Endothelial cell (in vitro differentiated cells): Measurements from ENCODE around the gene POU2F1. TPM values are rescaled to one million over a fixed set of nuclear protein-coding genes. Genes with fewer than 3 reads are reported as not detected.

Experiments
- DNase-seq: peaks from one replicate; pipeline ENCODE4 v3.0.0; 2021; ENCODE audit warnings: low spot score
- H3K27ac Mint-ChIP-seq: one replicate; pipeline ENCODE4 v1.8.0; 2021; ENCODE audit warnings: mixed read lengths, inconsistent platforms; ENCODE audit not compliant: unreplicated experiment
- H3K27me3 Mint-ChIP-seq: one replicate; pipeline ENCODE4 v1.8.0; 2021; ENCODE audit warnings: mild to moderate bottlenecking, moderate library complexity, mixed read lengths, inconsistent platforms; ENCODE audit not compliant: unreplicated experiment
- H3K36me3 Mint-ChIP-seq: one replicate; pipeline ENCODE4 v1.8.0; 2021; ENCODE audit warnings: mild to moderate bottlenecking, low read depth, mixed read lengths, inconsistent platforms; ENCODE audit not compliant: unreplicated experiment
- H3K4me1 Mint-ChIP-seq: one replicate; pipeline ENCODE4 v1.8.0; 2021; ENCODE audit warnings: mild to moderate bottlenecking, mixed read lengths, inconsistent platforms; ENCODE audit not compliant: unreplicated experiment
- H3K4me3 Mint-ChIP-seq: one replicate; pipeline ENCODE4 v1.8.0; 2021; ENCODE audit warnings: mild to moderate bottlenecking, mixed read lengths, inconsistent platforms; ENCODE audit not compliant: unreplicated experiment
- H3K9me3 Mint-ChIP-seq: one replicate; pipeline ENCODE4 v1.8.0; 2021; ENCODE audit warnings: mixed read lengths, inconsistent platforms; ENCODE audit not compliant: unreplicated experiment
- CTCF ChIP-seq: fragments of 200-600 bp; sonication (generic); IDR thresholded peaks from one replicate; pipeline ENCODE4 v1.5.0; 2021; ENCODE audit warnings: antibody characterized with exemption; ENCODE audit not compliant: unreplicated experiment
- total RNA-seq: library from RNA; stranded (reverse); fragmentation: NEBNext Ultra II Directional; extraction: Animal tissue kit (Norgen Biotek cat#: 25700); gene quantifications from one replicate; pipeline ENCODE4 v1.2.1, GENCODE V29; 2021; ENCODE audit not compliant: unreplicated experiment

Gene POU2F1
- total RNA-seq, 1 donor from 2014 or later: 24.5 TPM

GRCh38 chr1:167345386-167345733 is 124.7 kb downstream of the POU2F1 start:
- Mint-ChIP-seq H3K27me3 (peaks cover 2% of the 10 kb centered on the region), H3K27ac (no peak overlapping the region), H3K36me3 (no peaks in the 10 kb centered on the region), H3K4me1 (peaks cover 11% of the 10 kb centered on the region), H3K9me3 (no peaks in the 10 kb centered on the region), H3K4me3 (no peak overlapping the region)
- TF ChIP-seq CTCF: no peak
- no peak for DNase-seq

GRCh38 chr1:167357305-167357704 is 136.6 kb downstream of the POU2F1 start:
- Mint-ChIP-seq H3K4me1 (no peaks in the 10 kb centered on the region), H3K36me3 (no peaks in the 10 kb centered on the region), H3K9me3 (no peaks in the 10 kb centered on the region), H3K4me3 (no peak overlapping the region), H3K27ac (no peak overlapping the region), H3K27me3 (no peaks in the 10 kb centered on the region)
- DNase-seq: no peak
- TF ChIP-seq CTCF: no peak

DNA sequence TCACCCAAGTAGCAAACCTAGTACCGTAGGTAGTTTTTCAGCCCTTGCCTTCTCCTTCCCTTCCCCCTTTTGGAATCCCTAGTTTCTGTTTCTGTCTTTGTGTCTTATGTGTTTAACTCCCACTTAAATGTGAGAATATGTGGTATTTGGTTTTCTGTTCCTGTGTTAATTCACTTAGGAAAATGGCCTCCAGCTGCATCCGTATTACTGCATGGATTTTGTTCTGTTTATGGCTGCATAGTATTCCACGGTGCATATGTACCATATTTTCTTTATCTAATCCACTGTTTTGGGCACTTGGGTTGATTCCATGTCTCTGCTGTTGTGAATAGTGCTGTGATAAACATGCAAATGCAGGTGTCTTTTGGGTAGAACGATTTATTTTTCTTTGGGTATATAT is 138.6 kb downstream of the POU2F1 start:
- DNase-seq: no peak
- Mint-ChIP-seq H3K9me3 (no peaks in the 10 kb centered on the region), H3K36me3 (no peaks in the 10 kb centered on the region), H3K4me3 (no peak overlapping the region), H3K27ac (no peak overlapping the region), H3K4me1 (no peaks in the 10 kb centered on the region), H3K27me3 (no peaks in the 10 kb centered on the region)
- TF ChIP-seq CTCF: no peak

- no peak for TF ChIP-seq CTCF
- Mint-ChIP-seq H3K4me3 (no peak overlapping the region), H3K9me3 (no peaks in the 10 kb centered on the region), H3K4me1 (no peaks in the 10 kb centered on the region), H3K27ac (no peak overlapping the region), H3K36me3 (no peaks in the 10 kb centered on the region), H3K27me3 (no peaks in the 10 kb centered on the region)
- no peak for DNase-seq
Measured at GRCh38 chr1:167360120-167360519, 139.4 kb downstream of the POU2F1 start.

- H3K4me3 Mint-ChIP-seq: no peak overlapping the region
- H3K36me3 Mint-ChIP-seq: no peaks in the 10 kb centered on the region
- H3K27ac Mint-ChIP-seq: no peak overlapping the region
- peaks cover 1% of the 10 kb centered on the region for H3K27me3 Mint-ChIP-seq
- H3K4me1 Mint-ChIP-seq: no peaks in the 10 kb centered on the region
- H3K9me3 Mint-ChIP-seq: no peaks in the 10 kb centered on the region
- no peak for TF ChIP-seq CTCF
- no peak for DNase-seq
Measured at GRCh38 chr1:167362638-167363037, 142.0 kb downstream of the POU2F1 start.
